ENCODE data around the gene TRAF2.

- TF ChIP-seq CTCF (IDR thresholded peaks at IDR 0.05; ENCODE audit: low read depth, low read length), result no peak
- TF ChIP-seq EZH2phosphoT487 (IDR thresholded peaks at IDR 0.05; ENCODE audit: low read depth), result no peak
Observed at GRCh38 chr9:136867917-136868316, 18.4 kb upstream of the TRAF2 start.
